Right kidney (tissue), 1 donor: ENCODE data around the gene CCDC88C.

Source experiments
- DNase-seq: peaks from one replicate; pipeline ENCODE4 v3.0.0-alpha.2; 2016

Gene CCDC88C

GRCh38 chr14:91344096-91344495, 73.5 kb downstream of the CCDC88C start:
- no peak for DNase-seq

GRCh38 chr14:91343051-91343450, 74.6 kb downstream of the CCDC88C start:
- DNase-seq: no peak

GRCh38 chr14:91342206-91342760, 75.3 kb downstream of the CCDC88C start:
- DNase-seq: no peak

- DNase-seq: no peak
Measured at GRCh38 chr14:91341751-91342154, 75.9 kb downstream of the CCDC88C start.

- no peak for DNase-seq
Measured at GRCh38 chr14:91341334-91341733, 76.3 kb downstream of the CCDC88C start.

- peak; percentile 61 for DNase-seq
Measured at GRCh38 chr14:91339671-91340369, 77.8 kb downstream of the CCDC88C start.

- DNase-seq: peak; percentile 48
Measured at GRCh38 chr14:91339076-91339475, 78.5 kb downstream of the CCDC88C start.

GRCh38 chr14:91338379-91338778, 79.2 kb downstream of the CCDC88C start:
- peak; percentile 34 for DNase-seq

- DNase-seq: no peak
Measured at GRCh38 chr14:91337699-91338335, 79.8 kb downstream of the CCDC88C start.

- DNase-seq: no peak
Measured at GRCh38 chr14:91336093-91336450, 81.5 kb downstream of the CCDC88C start.

- DNase-seq: peak; percentile 51
Measured at GRCh38 chr14:91335191-91336092, 82.2 kb downstream of the CCDC88C start.

GRCh38 chr14:91333650-91334039, 84.0 kb downstream of the CCDC88C start:
- no peak for DNase-seq

- no peak for DNase-seq
Measured at GRCh38 chr14:91332986-91333649, 84.5 kb downstream of the CCDC88C start.

- DNase-seq: peak; percentile 43
Measured at GRCh38 chr14:91332171-91332985, 85.2 kb downstream of the CCDC88C start.

GRCh38 chr14:91331721-91332120, 85.9 kb downstream of the CCDC88C start:
- DNase-seq: no peak

- no peak for DNase-seq
Measured at GRCh38 chr14:91330856-91331255, 86.8 kb downstream of the CCDC88C start.

- DNase-seq: no peak
Measured at GRCh38 chr14:91330096-91330696, 87.4 kb downstream of the CCDC88C start.

- no peak for DNase-seq
Measured at GRCh38 chr14:91329486-91330014, 88.1 kb downstream of the CCDC88C start.

GRCh38 chr14:91328313-91329050, 89.1 kb downstream of the CCDC88C start:
- DNase-seq: no peak
